ENCODE data around the gene UPF2. TPM values are rescaled to one million over a fixed set of nuclear protein-coding genes. Genes with fewer than 3 reads are reported as not detected.
"Not testable (repeated sequence)": the region's sequence is repeated elsewhere in the genome, so short reads cannot be mapped to it uniquely, and the experiment has no call there.

Gene UPF2
- total RNA-seq, 4 donors from 2014 or later: 12.9 to 22.3 (median 17.8) TPM

DNA sequence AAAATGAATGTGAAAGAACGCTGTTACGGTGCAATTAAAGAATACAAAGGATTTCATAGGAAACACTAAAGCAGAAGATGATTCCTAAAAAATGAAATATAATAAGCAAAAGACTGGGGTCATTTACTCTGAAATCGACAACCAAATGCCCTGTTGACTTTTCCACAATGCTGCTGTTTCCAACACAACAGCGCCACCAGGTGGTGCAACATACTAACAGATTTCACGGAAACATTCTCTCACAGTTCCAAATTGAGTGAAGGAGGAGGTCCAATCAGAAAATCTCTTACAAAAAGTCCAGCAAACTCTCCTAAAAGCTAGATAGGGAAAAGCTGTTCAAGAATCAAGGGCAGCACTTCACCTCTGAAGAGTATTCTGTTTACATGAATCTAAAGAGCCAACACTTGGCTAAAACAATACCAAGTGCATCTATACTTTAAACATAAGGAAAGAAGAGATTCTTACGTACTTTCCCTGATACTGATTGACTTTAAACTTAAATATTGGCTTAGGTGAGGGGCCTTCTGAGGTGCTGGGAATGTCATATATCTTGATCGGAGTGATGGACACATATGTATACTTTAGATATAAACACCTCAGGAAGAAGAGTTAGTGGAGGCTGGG, 55.9 kb downstream of the UPF2 start:
- Histone ChIP-seq H3K4me3 (no peak overlapping the region), H3K9me3 (no peaks in the 10 kb centered on the region), H3K36me3 (peaks cover 0 to 69% (median 0%) of the 10 kb centered on the region in 3 donors), H3K4me1 (no peaks in the 10 kb centered on the region), H3K27ac (no peak overlapping the region), H3K27me3 (no peaks in the 10 kb centered on the region)
- WGBS, 2 donors: 43 to 49% methylated on average over 7 of the region's 7 CpGs
- no peak for DNase-seq
- intact Hi-C loops (cut with DNase I): loop anchor here (10.0 kb wide), 1 partner anchor 202 kb away; no protein-coding TSS in a partner anchor
- no peak for TF ChIP-seq POLR2A (IDR thresholded peaks at IDR 0.05)
- peak; percentile 63 to 88 (median 84) for TF ChIP-seq CTCF (IDR thresholded peaks at IDR 0.05)

DNA sequence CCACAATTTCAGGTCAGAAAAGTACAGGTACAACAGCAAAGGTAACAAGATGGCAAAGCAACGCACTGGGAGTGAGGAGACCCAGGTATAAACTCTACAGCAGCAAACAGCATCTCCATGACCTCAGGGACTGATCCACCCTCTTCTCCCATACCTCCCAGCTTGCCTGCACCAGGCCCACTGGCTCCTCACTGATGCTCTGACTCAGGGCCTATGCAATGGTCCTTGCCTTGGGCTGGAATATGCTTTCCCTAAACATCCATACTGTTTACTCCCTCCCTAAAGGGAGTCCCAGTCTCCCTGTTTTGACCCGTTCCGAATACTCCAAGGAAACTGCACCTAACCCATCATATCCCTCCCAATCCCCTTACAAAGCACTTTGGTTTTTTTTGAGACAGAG, 60.4 kb downstream of the UPF2 start:
- intact Hi-C loops (cut with DNase I): loop anchor here (10.0 kb wide), 1 partner anchor 197 kb away; no protein-coding TSS in a partner anchor
- TF ChIP-seq CTCF (IDR thresholded peaks at IDR 0.05): no peak
- no peak for TF ChIP-seq POLR2A (IDR thresholded peaks at IDR 0.05)
- Histone ChIP-seq H3K9me3 (no peaks in the 10 kb centered on the region), H3K4me3 (no peak overlapping the region), H3K4me1 (no peaks in the 10 kb centered on the region), H3K27ac (no peak overlapping the region), H3K27me3 (no peaks in the 10 kb centered on the region), H3K36me3 (peaks cover 0 to 80% (median 10%) of the 10 kb centered on the region in 3 donors)
- 93 to 97% methylated on average over 3 of the region's 3 CpGs for WGBS, 2 donors
- DNase-seq: no peak

GRCh38 chr10:11975795-11976194, 66.8 kb downstream of the UPF2 start:
- Histone ChIP-seq H3K4me1 (no peaks in the 10 kb centered on the region), H3K4me3 (no peak overlapping the region), H3K27me3 (no peaks in the 10 kb centered on the region), H3K27ac (no peak overlapping the region), H3K9me3 (no peaks in the 10 kb centered on the region), H3K36me3 (peaks cover 6 to 78% (median 14%) of the 10 kb centered on the region in 3 donors)
- 95% methylated on average over 5 of the region's 5 CpGs for WGBS, 2 donors
- TF ChIP-seq POLR2A (IDR thresholded peaks at IDR 0.05): no peak
- TF ChIP-seq CTCF (IDR thresholded peaks at IDR 0.05): no peak
- DNase-seq: no peak
- intact Hi-C loops (cut with DNase I): no loop called here

- H3K27ac ChIP-seq; DNase-seq; H3K4me3 ChIP-seq; intact Hi-C loops (cut with DNase I); H3K4me1 ChIP-seq; H3K27me3 ChIP-seq; H3K9me3 ChIP-seq: not testable (repeated sequence)
- H3K36me3 ChIP-seq: peaks cover 6 to 66% (median 8%) of the 10 kb centered on the region in 3 donors
- 89 to 96% methylated on average over 7 of the region's 7 CpGs for WGBS, 2 donors
Observed at GRCh38 chr10:11972523-11972922, 70.1 kb downstream of the UPF2 start.

DNA sequence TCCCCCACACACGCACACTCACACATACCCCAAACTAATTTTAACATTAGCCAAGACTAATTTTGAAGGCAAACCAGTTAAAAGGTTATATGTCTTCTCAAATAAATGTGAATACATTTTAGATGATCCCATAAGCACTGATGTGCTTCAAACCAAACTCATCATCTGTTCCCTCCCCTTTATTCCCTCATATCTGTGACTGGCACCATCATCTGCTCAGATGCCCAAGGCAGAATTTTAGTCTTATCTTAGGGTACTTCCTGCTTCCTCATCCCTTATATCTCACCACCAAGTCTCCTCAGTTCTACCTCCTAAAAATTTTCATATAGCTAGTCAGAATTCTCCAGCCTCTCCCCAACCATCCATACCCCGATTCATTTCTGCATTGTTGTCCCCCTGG, 80.4 kb downstream of the UPF2 start:
- Histone ChIP-seq H3K4me3 (no peak overlapping the region), H3K4me1 (no peaks in the 10 kb centered on the region), H3K27ac (no peak overlapping the region), H3K36me3 (peaks cover 7 to 100% (median 26%) of the 10 kb centered on the region in 3 donors), H3K27me3 (no peaks in the 10 kb centered on the region), H3K9me3 (no peaks in the 10 kb centered on the region)
- TF ChIP-seq CTCF (IDR thresholded peaks at IDR 0.05): no peak
- TF ChIP-seq POLR2A (IDR thresholded peaks at IDR 0.05): no peak
- intact Hi-C loops (cut with DNase I): no loop called here
- WGBS, 2 donors: 91 to 93% methylated on average over 2 of the region's 2 CpGs
- DNase-seq: no peak
